Bronchial epithelial cell (primary cell): Measurements from ENCODE around the gene DYNLL2. TPM values are rescaled to one million over a fixed set of nuclear protein-coding genes. Genes with fewer than 3 reads are reported as not detected.
A peak's percentile ranks its signal among the peaks of the same experiment; 100 is the strongest.

ENCODE experiments used
- DNase-seq: peaks from one replicate; pipeline ENCODE4 v3.0.0-alpha.2; 2010; ENCODE audit warnings: low read depth
- FAIRE-seq: peaks from 2 replicates; lab custom pipeline; 2011; peaks lifted over from hg19 to GRCh38; lab: Jason Lieb, UNC
- H3K27me3 ChIP-seq: 2 replicates; pipeline ENCODE4 v1.5.1; 2011; ENCODE audit warnings: low read length; ENCODE audit not compliant: control insufficient read depth, insufficient read depth
- H3K36me3 ChIP-seq: 2 replicates; pipeline ENCODE4 v1.5.1; 2011; ENCODE audit warnings: low read length; ENCODE audit not compliant: control insufficient read depth, insufficient read depth
- H3K4me3 ChIP-seq: 2 replicates; pipeline ENCODE4 v1.5.1; 2011; ENCODE audit warnings: mild to moderate bottlenecking, low read depth, low read length, control low read depth
- CTCF ChIP-seq: IDR thresholded peaks from 2 replicates; pipeline ENCODE4 v1.5.1; 2011; ENCODE audit warnings: mild to moderate bottlenecking, moderate library complexity, low read length, control low read depth, inconsistent platforms; ENCODE audit not compliant: insufficient read depth, severe bottlenecking
- total RNA-seq: library from RNA; depleted of rRNA; stranded (reverse); fragments of >200 nt; gene quantifications from 2 replicates; pipeline ENCODE4 v1.2.1, GENCODE V29; 2014

Gene DYNLL2
- total RNA-seq, 1 donor from 2014 or later: 16.8 TPM

- FAIRE-seq (no peak), DNase-seq (no peak)
- TF ChIP-seq CTCF: no peak
- Histone ChIP-seq H3K27me3 (no peaks in the 10 kb centered on the region), H3K4me3 (no peak overlapping the region), H3K36me3 (no peaks in the 10 kb centered on the region)
These were observed 30.8 kb upstream of the DYNLL2 start for GRCh38 chr17:58052407-58052806.

GRCh38 chr17:58052945-58053715, 30.1 kb upstream of the DYNLL2 start:
- Histone ChIP-seq H3K4me3 (no peak overlapping the region), H3K27me3 (no peaks in the 10 kb centered on the region), H3K36me3 (no peaks in the 10 kb centered on the region)
- FAIRE-seq: no peak
- TF ChIP-seq CTCF: no peak
- no peak for DNase-seq

GRCh38 chr17:58054641-58055040, 28.6 kb upstream of the DYNLL2 start:
- TF ChIP-seq CTCF: no peak
- DNase-seq: no peak
- Histone ChIP-seq H3K4me3 (no peak overlapping the region), H3K27me3 (no peaks in the 10 kb centered on the region), H3K36me3 (no peaks in the 10 kb centered on the region)
- FAIRE-seq: no peak

- no peaks in the 10 kb centered on the region for H3K27me3 ChIP-seq
- no peak for TF ChIP-seq CTCF
- DNase-seq: peak; percentile 55
- H3K36me3 ChIP-seq: no peaks in the 10 kb centered on the region
- no peak for FAIRE-seq
- H3K4me3 ChIP-seq: no peak overlapping the region
These were observed 26.7 kb upstream of the DYNLL2 start for GRCh38 chr17:58056476-58056875.

- Histone ChIP-seq H3K36me3 (no peaks in the 10 kb centered on the region), H3K4me3 (no peak overlapping the region), H3K27me3 (no peaks in the 10 kb centered on the region)
- DNase-seq (no peak), FAIRE-seq (no peak)
- TF ChIP-seq CTCF: no peak
These were observed 24.1 kb upstream of the DYNLL2 start for GRCh38 chr17:58059141-58059540.

GRCh38 chr17:58060596-58061191, 22.5 kb upstream of the DYNLL2 start:
- Histone ChIP-seq H3K4me3 (no peak overlapping the region), H3K36me3 (no peaks in the 10 kb centered on the region), H3K27me3 (no peaks in the 10 kb centered on the region)
- TF ChIP-seq CTCF: no peak
- no peak for FAIRE-seq
- peak; percentile 40 for DNase-seq
